Neural cell (in vitro differentiated cells): ENCODE results near the gene TOX2. TPM values are rescaled to one million over a fixed set of nuclear protein-coding genes. Genes with fewer than 3 reads are reported as not detected.

Experiments
- H2AFZ ChIP-seq: fragments of 200-600, 300-800 bp; sonication (generic), shearing (Covaris generic); 2 replicates; pipeline ENCODE4 v1.6.0; 2014; ENCODE audit warnings: low read depth, mild to moderate bottlenecking, antibody characterized with exemption, low read length, moderate library complexity
- H3F3A ChIP-seq: fragments of 200-600 bp; shearing (Covaris generic); 2 replicates; pipeline ENCODE4 v1.6.1; 2016; ENCODE audit warnings: mild to moderate bottlenecking, moderate library complexity, mixed read lengths, antibody characterized with exemption, low read length; ENCODE audit not compliant: insufficient read depth, poor library complexity, severe bottlenecking
- H3K27ac ChIP-seq: fragments of 200-600, 300-800 bp; sonication (generic), shearing (Covaris generic); 2 replicates; pipeline ENCODE4 v1.5.1; 2014; ENCODE audit warnings: mild to moderate bottlenecking, low read length, moderate library complexity
- H3K27me3 ChIP-seq: fragments of 300-800, 200-600 bp; sonication (generic), shearing (Covaris generic); 2 replicates; pipeline ENCODE4 v1.6.0; 2014; ENCODE audit warnings: mild to moderate bottlenecking, low read depth, low read length, moderate library complexity; ENCODE audit not compliant: insufficient read depth
- H3K36me3 ChIP-seq: fragments of 300-800, 200-600 bp; sonication (generic), shearing (Covaris generic); 2 replicates; pipeline ENCODE4 v1.5.1; 2014; ENCODE audit warnings: mild to moderate bottlenecking, antibody characterized with exemption, low read length, moderate library complexity; ENCODE audit not compliant: insufficient read depth
- H3K4me2 ChIP-seq: fragments of 300-800, 200-600 bp; sonication (generic), shearing (Covaris generic); 2 replicates; pipeline ENCODE4 v1.6.0; 2014; ENCODE audit warnings: mild to moderate bottlenecking, low read length
- H3K4me3 ChIP-seq: fragments of 300-800, 200-600 bp; sonication (generic), shearing (Covaris generic); 2 replicates; pipeline ENCODE4 v1.5.1; 2014; ENCODE audit warnings: mild to moderate bottlenecking, low read length, moderate library complexity
- H3K79me2 ChIP-seq: fragments of 200-600 bp; shearing (Covaris generic); replicated peaks from 2 replicates; pipeline ENCODE4 v1.6.0; 2014; ENCODE audit warnings: mild to moderate bottlenecking, low read length, moderate library complexity; ENCODE audit not compliant: insufficient read depth
- H3K9ac ChIP-seq: fragments of 300-800, 200-600 bp; sonication (generic), shearing (Covaris generic); 2 replicates; pipeline ENCODE4 v1.6.1; 2016; ENCODE audit warnings: mild to moderate bottlenecking, low read length, mixed read lengths
- H3K9me2 ChIP-seq: fragments of 200-600 bp; shearing (Covaris generic); 2 replicates; pipeline ENCODE4 v1.6.1; 2016; ENCODE audit warnings: mild to moderate bottlenecking, low read length, mixed read lengths; ENCODE audit not compliant: insufficient read depth
- H3K9me3 ChIP-seq: fragments of 200-600, 300-800 bp; sonication (generic), shearing (Covaris generic); 2 replicates; pipeline ENCODE4 v1.6.1; 2016; ENCODE audit warnings: mild to moderate bottlenecking, mixed run types, low read length, moderate library complexity, mixed read lengths
- H4K20me1 ChIP-seq: fragments of 200-600 bp; shearing (Covaris generic); 2 replicates; pipeline ENCODE4 v1.6.1; 2016; ENCODE audit warnings: mild to moderate bottlenecking, mixed run types; ENCODE audit not compliant: insufficient read depth
- CTCF ChIP-seq: fragments of 450-650 bp; IDR thresholded peaks from 2 replicates; pipeline ENCODE4 v1.5.1; 2014; ENCODE audit warnings: antibody characterized with exemption, mild to moderate bottlenecking, moderate library complexity; ENCODE audit not compliant: poor library complexity, severe bottlenecking
- EP300 ChIP-seq: fragments of 450-650 bp; conservative IDR thresholded peaks from 2 replicates; pipeline ENCODE4 v1.6.1; 2014; ENCODE audit warnings: antibody characterized with exemption, mild to moderate bottlenecking, moderate library complexity; ENCODE audit not compliant: poor library complexity, severe bottlenecking
- EZH2 ChIP-seq: fragments of 200-600, 300-800 bp; shearing (Covaris generic), sonication (generic); IDR thresholded peaks from 2 replicates; pipeline ENCODE4 v1.6.1; 2014; ENCODE audit warnings: antibody characterized with exemption, low read length, borderline replicate concordance, mild to moderate bottlenecking; ENCODE audit not compliant: insufficient read depth, poor library complexity, severe bottlenecking
- MXI1 ChIP-seq: fragments of 450-650 bp; conservative IDR thresholded peaks from 2 replicates; pipeline ENCODE4 v1.6.1; 2014; ENCODE audit warnings: antibody characterized with exemption, mild to moderate bottlenecking; ENCODE audit not compliant: poor library complexity, severe bottlenecking
- POLR2AphosphoS5 ChIP-seq: IDR thresholded peaks from 2 replicates; pipeline ENCODE4 v1.6.1; 2012
- RAD21 ChIP-seq: fragments of 450-650 bp; conservative IDR thresholded peaks from 2 replicates; pipeline ENCODE4 v1.6.1; 2014; ENCODE audit warnings: antibody characterized with exemption, mild to moderate bottlenecking, moderate library complexity
- REST ChIP-seq: IDR thresholded peaks from 2 replicates; pipeline ENCODE4 v1.6.1; 2012; ENCODE audit warnings: borderline replicate concordance
- SMC3 ChIP-seq: fragments of 450-650 bp; conservative IDR thresholded peaks from 2 replicates; pipeline ENCODE4 v1.6.1; 2014; ENCODE audit warnings: antibody characterized with exemption, mild to moderate bottlenecking, moderate library complexity; ENCODE audit not compliant: poor library complexity
- TAF1 ChIP-seq: IDR thresholded peaks from 2 replicates; pipeline ENCODE4 v1.6.1; 2012; ENCODE audit warnings: low read depth
- polyA plus RNA-seq: library from polyadenylated mRNA; depleted of rRNA; stranded (reverse); fragments of >200 nt; gene quantifications from 2 replicates; pipeline ENCODE4 v1.2.3, GENCODE V29; 2014

TOX2 gene
- polyA plus RNA-seq, 1 donor from 2014 or later: 0.89 TPM

- Histone ChIP-seq H3K4me2 (no peak overlapping the region), H4K20me1 (no peaks in the 10 kb centered on the region), H3K9me2 (no peaks in the 10 kb centered on the region), H2AFZ (no peak overlapping the region), H3K4me3 (no peak overlapping the region), H3K36me3 (no peaks in the 10 kb centered on the region), H3K79me2 (no peaks in the 10 kb centered on the region), H3F3A (no peaks in the 10 kb centered on the region), H3K9me3 (no peaks in the 10 kb centered on the region), H3K27me3 (no peaks in the 10 kb centered on the region), H3K27ac (no peak overlapping the region), H3K9ac (no peak overlapping the region)
- TF ChIP-seq TAF1 (no peak), EZH2 (no peak), EP300 (no peak), RAD21 (no peak)
Observed at GRCh38 chr20:43870484-43870883, 44.2 kb upstream of the TOX2 start.

- H3K27me3 ChIP-seq: no peaks in the 10 kb centered on the region
- H3K9me2 ChIP-seq: no peaks in the 10 kb centered on the region
- no peak overlapping the region for H3K9ac ChIP-seq
- no peaks in the 10 kb centered on the region for H4K20me1 ChIP-seq
- H3K36me3 ChIP-seq: no peaks in the 10 kb centered on the region
- H3K79me2 ChIP-seq: no peaks in the 10 kb centered on the region
- no peak overlapping the region for H3K4me3 ChIP-seq
- no peaks in the 10 kb centered on the region for H3K9me3 ChIP-seq
- no peak for TF ChIP-seq EP300
- TF ChIP-seq SMC3: no peak
- TF ChIP-seq EZH2: no peak
- no peak for TF ChIP-seq TAF1
- no peak for TF ChIP-seq REST
- no peak for TF ChIP-seq MXI1
- TF ChIP-seq POLR2AphosphoS5: no peak
- TF ChIP-seq RAD21: no peak
- no peak for TF ChIP-seq CTCF
- no peak overlapping the region for H3K27ac ChIP-seq
- no peak overlapping the region for H2AFZ ChIP-seq
- no peaks in the 10 kb centered on the region for H3F3A ChIP-seq
- no peak overlapping the region for H3K4me2 ChIP-seq
Observed at GRCh38 chr20:43878776-43879175, 35.9 kb upstream of the TOX2 start.
